Esophagus muscularis mucosa (tissue), 4 donors: ENCODE measurements around the gene ABR. TPM values are rescaled to one million over a fixed set of nuclear protein-coding genes. Genes with fewer than 3 reads are reported as not detected.

Experiments
- DNase-seq: peaks from one replicate; pipeline ENCODE4 v3.0.0-alpha.2; 2017; ENCODE audit errors: extremely low spot score
- H3K27ac ChIP-seq, 4 donors: fragments of 200-600 bp; sonication (generic); replicated peaks in 1 of 4; 1 replicate in 3 of 4; 2 replicates in 1 of 4; pipeline ENCODE4 v1.5.1; 2016 to 2019; ENCODE audit warnings: mild to moderate bottlenecking in 1 of 4
- H3K27me3 ChIP-seq, 4 donors: fragments of 200-600 bp; sonication (generic); one replicate each; pipeline versions ENCODE4 v1.5.1 to v1.6.0; 2016 to 2019
- H3K36me3 ChIP-seq, 4 donors: fragments of 200-600 bp; sonication (generic); one replicate each; pipeline ENCODE4 v1.5.1; 2016 to 2019
- H3K4me1 ChIP-seq, 4 donors: fragments of 200-600 bp; sonication (generic); one replicate each; pipeline ENCODE4 v1.5.1; 2016 to 2019
- H3K4me3 ChIP-seq, 4 donors: fragments of 200-600 bp; sonication (generic); 1 replicate in 2 of 4; 2 replicates in 2 of 4; pipeline ENCODE4 v1.5.1; 2016 to 2019; ENCODE audit warnings: mild to moderate bottlenecking in 4 of 4, moderate library complexity in 1 of 4
- H3K9me3 ChIP-seq, 4 donors: fragments of 200-600 bp; sonication (generic); 1 replicate in 3 of 4; 2 replicates in 1 of 4; pipeline ENCODE4 v1.5.1; 2016 to 2019
- CTCF ChIP-seq, 3 experiments: fragments of 200-600 bp in 2 of 3; fragments of 450-650 bp in 1 of 3; sonication (generic) in 2 of 3; IDR thresholded peaks; one replicate each; pipeline ENCODE4 v1.5.1; 2017 to 2019; ENCODE audit warnings: antibody characterized with exemption in 3 of 3, mild to moderate bottlenecking in 2 of 3, moderate library complexity in 1 of 3
- EP300 ChIP-seq: sonication (generic); formaldehyde crosslinking; IDR thresholded peaks from one replicate; pipeline ENCODE4 v1.6.1; 2017; ENCODE audit warnings: antibody characterized with exemption
- POLR2A ChIP-seq: fragments of 450-650 bp; IDR thresholded peaks from one replicate; pipeline ENCODE4 v1.6.1; 2017; ENCODE audit warnings: antibody characterized with exemption, moderate library complexity, mild to moderate bottlenecking, low read depth
- POLR2AphosphoS5 ChIP-seq, 2 donors: sonication (generic); formaldehyde crosslinking; IDR thresholded peaks; one replicate each; pipeline ENCODE4 v1.6.1; 2017; ENCODE audit warnings: antibody characterized with exemption in 2 of 2
- WGBS: methylation state at CpG from one replicate; pipeline ENCODE4 v1.1.5; 2018; 5-methylcytosine and 5-hydroxymethylcytosine counted together
- intact Hi-C: fragments of 100-400 bp; cut with DNase I; formaldehyde crosslinking; loops from one replicate; pipeline ENCODE4 v1.15.1; 2023
- total RNA-seq, 4 donors: library from RNA; depleted of rRNA; stranded (reverse); fragments of >200 nt; gene quantifications; one replicate each; pipeline versions ENCODE4 v1.1.0 to v1.2.1, GENCODE V29; 2016

The ABR gene
- total RNA-seq, 4 donors from 2014 or later = 98.4 to 142 (median 114) TPM

GRCh38 chr17:1006054-1006453, 173.7 kb downstream of the ABR start:
- 76% methylated on average over 5 of the region's 16 CpGs for WGBS
- intact Hi-C loops = no loop called here
- H3K4me1 ChIP-seq = peaks cover 74 to 97% (median 92%) of the 10 kb centered on the region in 4 donors
- no peak for TF ChIP-seq POLR2A
- TF ChIP-seq POLR2AphosphoS5 (IDR thresholded peaks at IDR 0.05) = no peak
- no peak for TF ChIP-seq EP300
- no peak for TF ChIP-seq CTCF (IDR thresholded peaks at IDR 0.05)
- peak overlapping the region; percentile 81 to 92 (median 88) for H3K27ac ChIP-seq
- no peaks in the 10 kb centered on the region for H3K9me3 ChIP-seq
- peaks cover 18 to 92% (median 56%) of the 10 kb centered on the region in 4 donors for H3K36me3 ChIP-seq
- no peaks in the 10 kb centered on the region for H3K27me3 ChIP-seq
- no peak for DNase-seq
- H3K4me3 ChIP-seq = peak overlapping the region in 3 of 4 donors; percentile 18 to 32 (median 25)

GRCh38 chr17:1005361-1005946, 174.3 kb downstream of the ABR start:
- TF ChIP-seq CTCF (IDR thresholded peaks at IDR 0.05) (no peak), POLR2AphosphoS5 (IDR thresholded peaks at IDR 0.05) (peak in 1 of 2 donors; percentile 55)
- peaks cover 12 to 92% (median 54%) of the 10 kb centered on the region in 4 donors for H3K36me3 ChIP-seq
- H3K4me3 ChIP-seq = peak overlapping the region in 3 of 4 donors; percentile 18 to 32 (median 25)
- DNase-seq = no peak
- peak overlapping the region; percentile 81 to 92 (median 88) for H3K27ac ChIP-seq
- intact Hi-C loops = no loop called here
- H3K4me1 ChIP-seq = peaks cover 80 to 99% (median 94%) of the 10 kb centered on the region in 4 donors
- H3K27me3 ChIP-seq = no peaks in the 10 kb centered on the region
- 26% methylated on average over 19 of the region's 23 CpGs for WGBS
- no peaks in the 10 kb centered on the region for H3K9me3 ChIP-seq

- Histone ChIP-seq H3K36me3 (peaks cover 6 to 92% (median 53%) of the 10 kb centered on the region in 4 donors), H3K27ac (peak overlapping the region; percentile 81 to 92 (median 88)), H3K9me3 (no peaks in the 10 kb centered on the region), H3K4me1 (peaks cover 84 to 99% (median 93%) of the 10 kb centered on the region in 4 donors), H3K27me3 (no peaks in the 10 kb centered on the region), H3K4me3 (no peak overlapping the region)
- intact Hi-C loops = no loop called here
- no peak for DNase-seq
- 67% methylated on average over 9 of the region's 13 CpGs for WGBS
- TF ChIP-seq EP300 = no peak
- TF ChIP-seq POLR2A = no peak
- no peak for TF ChIP-seq POLR2AphosphoS5 (IDR thresholded peaks at IDR 0.05)
- TF ChIP-seq CTCF (IDR thresholded peaks at IDR 0.05) = no peak
These were observed 174.9 kb downstream of the ABR start for GRCh38 chr17:1004769-1005295.

- intact Hi-C loops = no loop called here
- Histone ChIP-seq H3K27ac (peak overlapping the region; percentile 81 to 92 (median 88)), H3K4me1 (peaks cover 86 to 99% (median 93%) of the 10 kb centered on the region in 4 donors), H3K9me3 (no peaks in the 10 kb centered on the region), H3K4me3 (no peak overlapping the region), H3K27me3 (no peaks in the 10 kb centered on the region), H3K36me3 (peaks cover 0 to 91% (median 49%) of the 10 kb centered on the region in 4 donors)
- TF ChIP-seq EP300 (no peak), CTCF (IDR thresholded peaks at IDR 0.05) (no peak), POLR2A (no peak), POLR2AphosphoS5 (IDR thresholded peaks at IDR 0.05) (no peak)
- no peak for DNase-seq
- WGBS = 83% methylated on average over 8 of the region's 30 CpGs
These were observed 175.6 kb downstream of the ABR start for GRCh38 chr17:1003972-1004768.
